Chondrocyte (in vitro differentiated cells): ENCODE results near the gene SFXN2. TPM values are rescaled to one million over a fixed set of nuclear protein-coding genes. Genes with fewer than 3 reads are reported as not detected.
"Not testable (repeated sequence)": the region's sequence is repeated elsewhere in the genome, so short reads cannot be mapped to it uniquely, and the experiment has no call there.

Source experiments
- DNase-seq: peaks from one replicate; pipeline ENCODE4 v3.0.0; 2021; ENCODE audit warnings: mixed read lengths, low spot score
- H3K27ac Mint-ChIP-seq: one replicate; pipeline ENCODE4 v1.8.0; 2021; ENCODE audit warnings: mild to moderate bottlenecking, moderate library complexity, mixed read lengths; ENCODE audit not compliant: unreplicated experiment
- H3K27me3 Mint-ChIP-seq: 2 replicates; pipeline ENCODE4 v1.8.0; 2021; ENCODE audit warnings: low read depth, mixed read lengths
- H3K36me3 Mint-ChIP-seq: 2 replicates; pipeline ENCODE4 v1.8.0; 2021; ENCODE audit warnings: low read depth, mixed read lengths
- H3K4me1 Mint-ChIP-seq: 2 replicates; pipeline ENCODE4 v1.8.0; 2021; ENCODE audit warnings: low read depth, mild to moderate bottlenecking, mixed read lengths
- H3K4me3 Mint-ChIP-seq: one replicate; pipeline ENCODE4 v1.8.0; 2021; ENCODE audit warnings: mild to moderate bottlenecking, moderate library complexity, mixed read lengths; ENCODE audit not compliant: unreplicated experiment
- H3K9me3 Mint-ChIP-seq: 2 replicates; pipeline ENCODE4 v1.8.0; 2021; ENCODE audit warnings: low read depth, mixed read lengths
- CTCF ChIP-seq: fragments of 200-600 bp; sonication (generic); IDR thresholded peaks from 2 replicates; pipeline ENCODE4 v1.5.0; 2021; ENCODE audit warnings: antibody characterized with exemption, mild to moderate bottlenecking, moderate library complexity
- total RNA-seq: library from RNA; stranded (reverse); gene quantifications from 3 replicates; pipeline ENCODE4 v1.2.1, GENCODE V29; 2021

SFXN2 gene
- total RNA-seq, 1 donor from 2014 or later: 4.0 TPM

- TF ChIP-seq CTCF: no peak
- no peaks in the 10 kb centered on the region for H3K9me3 Mint-ChIP-seq
- no peak for DNase-seq
- H3K27ac Mint-ChIP-seq: no peak overlapping the region
- peaks cover 15% of the 10 kb centered on the region for H3K4me1 Mint-ChIP-seq
- H3K27me3 Mint-ChIP-seq: no peaks in the 10 kb centered on the region
- H3K4me3 Mint-ChIP-seq: no peak overlapping the region
- peaks cover 13% of the 10 kb centered on the region for H3K36me3 Mint-ChIP-seq
Observed at GRCh38 chr10:102682981-102683380, 31.5 kb upstream of the SFXN2 start.

GRCh38 chr10:102683736-102684135 is 30.7 kb upstream of the SFXN2 start:
- no peak overlapping the region for H3K4me3 Mint-ChIP-seq
- TF ChIP-seq CTCF: no peak
- no peak overlapping the region for H3K27ac Mint-ChIP-seq
- DNase-seq: no peak
- H3K9me3 Mint-ChIP-seq: no peaks in the 10 kb centered on the region
- no peaks in the 10 kb centered on the region for H3K27me3 Mint-ChIP-seq
- H3K4me1 Mint-ChIP-seq: peaks cover 7% of the 10 kb centered on the region
- peaks cover 13% of the 10 kb centered on the region for H3K36me3 Mint-ChIP-seq

- H3K4me3 Mint-ChIP-seq: no peak overlapping the region
- TF ChIP-seq CTCF: no peak
Observed at GRCh38 chr10:102691285-102692066, 23.0 kb upstream of the SFXN2 start.

GRCh38 chr10:102695401-102695800 is 19.0 kb upstream of the SFXN2 start:
- H3K27me3 Mint-ChIP-seq, H3K9me3 Mint-ChIP-seq, H3K4me1 Mint-ChIP-seq, DNase-seq, H3K4me3 Mint-ChIP-seq, H3K27ac Mint-ChIP-seq: not testable (repeated sequence)
- peaks cover 22% of the 10 kb centered on the region for H3K36me3 Mint-ChIP-seq

More at GRCh38 chr10:102691285-102692066, 23.0 kb upstream of the SFXN2 start:
- Mint-ChIP-seq H3K27me3 (no peaks in the 10 kb centered on the region), H3K9me3 (no peaks in the 10 kb centered on the region), H3K27ac (no peak overlapping the region), H3K4me1 (no peaks in the 10 kb centered on the region), H3K36me3 (peaks cover 5% of the 10 kb centered on the region)
- no peak for DNase-seq

- H3K9me3 Mint-ChIP-seq: no peaks in the 10 kb centered on the region
- TF ChIP-seq CTCF: no peak
- no peak overlapping the region for H3K27ac Mint-ChIP-seq
- H3K36me3 Mint-ChIP-seq: peaks cover 22% of the 10 kb centered on the region
- H3K27me3 Mint-ChIP-seq: no peaks in the 10 kb centered on the region
- no peak overlapping the region for H3K4me3 Mint-ChIP-seq
- no peak for DNase-seq
- H3K4me1 Mint-ChIP-seq: peaks cover 5% of the 10 kb centered on the region
Observed at GRCh38 chr10:102696736-102697135, 17.7 kb upstream of the SFXN2 start.

GRCh38 chr10:102698894-102699293 is 15.5 kb upstream of the SFXN2 start:
- Mint-ChIP-seq H3K4me1 (peaks cover 5% of the 10 kb centered on the region), H3K27me3 (no peaks in the 10 kb centered on the region), H3K9me3 (no peaks in the 10 kb centered on the region), H3K36me3 (peaks cover 22% of the 10 kb centered on the region), H3K27ac (no peak overlapping the region), H3K4me3 (no peak overlapping the region)
- no peak for DNase-seq
- TF ChIP-seq CTCF: no peak
